G401.6 (cell line): Measurements from ENCODE around the gene ANKRD29.
A peak's percentile ranks its signal among the peaks of the same experiment; 100 is the strongest.
"Not testable (repeated sequence)": the region's sequence is repeated elsewhere in the genome, so short reads cannot be mapped to it uniquely, and the experiment has no call there.

Experiments
- FAIRE-seq: peaks from 2 replicates; lab custom pipeline; 2012; peaks lifted over from hg19 to GRCh38; lab: Jason Lieb, UNC

The ANKRD29 gene

GRCh38 chr18:23616258-23616657 lies 46.5 kb downstream of the ANKRD29 start:
- no peak for FAIRE-seq

- FAIRE-seq: no peak
Observed at GRCh38 chr18:23614891-23615290, 47.8 kb downstream of the ANKRD29 start.

GRCh38 chr18:23614413-23614812 lies 48.3 kb downstream of the ANKRD29 start:
- FAIRE-seq: no peak

- not testable (repeated sequence) for FAIRE-seq
Observed at GRCh38 chr18:23613091-23613475, 49.6 kb downstream of the ANKRD29 start.

- no peak for FAIRE-seq
Observed at GRCh38 chr18:23612434-23613090, 50.1 kb downstream of the ANKRD29 start.

- FAIRE-seq: no peak
Observed at GRCh38 chr18:23609390-23610023, 53.2 kb downstream of the ANKRD29 start.

- FAIRE-seq: no peak
Observed at GRCh38 chr18:23608211-23608610, 54.5 kb downstream of the ANKRD29 start.

- FAIRE-seq: no peak
Observed at GRCh38 chr18:23605941-23606340, 56.8 kb downstream of the ANKRD29 start.

GRCh38 chr18:23599809-23600208 lies 62.9 kb downstream of the ANKRD29 start:
- FAIRE-seq: no peak

GRCh38 chr18:23596183-23596582 lies 66.5 kb downstream of the ANKRD29 start:
- no peak for FAIRE-seq

- no peak for FAIRE-seq
Observed at GRCh38 chr18:23595591-23595990, 67.1 kb downstream of the ANKRD29 start.

GRCh38 chr18:23593720-23594119 lies 69.0 kb downstream of the ANKRD29 start:
- FAIRE-seq: no peak

- no peak for FAIRE-seq
Observed at GRCh38 chr18:23592911-23593310, 69.8 kb downstream of the ANKRD29 start.

- FAIRE-seq: no peak
Observed at GRCh38 chr18:23591011-23591410, 71.7 kb downstream of the ANKRD29 start.

- FAIRE-seq: no peak
Observed at GRCh38 chr18:23588836-23589560, 73.7 kb downstream of the ANKRD29 start.

- FAIRE-seq: no peak
Observed at GRCh38 chr18:23587220-23587642, 75.5 kb downstream of the ANKRD29 start.

- FAIRE-seq: peak; percentile 19
Observed at GRCh38 chr18:23586249-23587196, 76.2 kb downstream of the ANKRD29 start, which contains the start of gene NPC1. TSS of gene NPC1 (minus strand) at chr18:23586506. CDS start at chr18:23586343, 163 bp downstream.

- FAIRE-seq: no peak
Observed at GRCh38 chr18:23585897-23586248, 76.8 kb downstream of the ANKRD29 start.

GRCh38 chr18:23585007-23585871 lies 77.5 kb downstream of the ANKRD29 start:
- no peak for FAIRE-seq

GRCh38 chr18:23584019-23584983 lies 78.4 kb downstream of the ANKRD29 start:
- no peak for FAIRE-seq
